NT2/D1 (cell line): ENCODE results near the gene GMPR.

Experiments used
- SUZ12 ChIP-seq: IDR thresholded peaks from 2 replicates; pipeline ENCODE4 v1.6.1; 2011; ENCODE audit not compliant: insufficient read length, insufficient read depth; ENCODE audit errors: extremely low read depth
- YY1 ChIP-seq: IDR thresholded peaks from 2 replicates; pipeline ENCODE4 v1.6.1; 2011; ENCODE audit not compliant: insufficient read length, insufficient read depth
- ZNF274 ChIP-seq: IDR thresholded peaks from 2 replicates; pipeline ENCODE4 v1.6.1; 2011; ENCODE audit warnings: mild to moderate bottlenecking, low read depth, low read length

- TF ChIP-seq ZNF274, result no peak
- no peak for TF ChIP-seq SUZ12
- no peak for TF ChIP-seq YY1
Observed at GRCh38 chr6:16295060-16295459, 56.7 kb downstream of the GMPR start.
